ENCODE data around the gene ETFDH. TPM values are rescaled to one million over a fixed set of nuclear protein-coding genes. Genes with fewer than 3 reads are reported as not detected.

Gene ETFDH
- polyA plus RNA-seq, 1 donor (not counting 4 experiments of a cell fraction or from before 2014, with no cell fraction given) = 25.5 TPM

DNA sequence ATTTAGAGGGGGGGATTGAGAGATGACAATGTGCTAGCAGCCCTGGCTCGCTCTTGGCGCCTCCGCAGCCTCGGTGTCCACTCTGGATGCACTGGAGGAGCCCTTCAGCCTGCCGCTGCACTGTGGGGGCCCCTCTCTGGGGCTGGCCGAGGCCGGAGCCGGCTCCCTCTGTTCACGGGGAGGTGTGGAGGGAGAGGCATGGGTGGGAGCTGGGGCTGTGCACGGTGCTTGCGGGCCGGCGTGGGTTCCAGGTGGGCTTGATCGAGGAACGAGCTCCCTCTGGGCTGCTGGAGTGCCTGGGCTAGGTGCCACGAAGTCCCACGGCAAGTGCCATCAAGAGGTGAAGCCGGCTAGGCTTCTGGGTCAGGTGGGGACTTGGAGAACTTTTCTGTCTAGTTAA is 7.3 kb upstream of the ETFDH start:
- no peaks in the 10 kb centered on the region for H4K20me1 ChIP-seq (ENCODE audit: control insufficient read depth, extremely low read depth, insufficient read depth, low read length)
- no peaks in the 10 kb centered on the region for H3K4me1 ChIP-seq (ENCODE audit: control insufficient read depth, extremely low read depth, insufficient read depth, low read length)
- FAIRE-seq = no peak
- no peak overlapping the region for H3K4me2 ChIP-seq (ENCODE audit: control insufficient read depth, extremely low read depth, insufficient read depth, low read depth, low read length)
- no peak overlapping the region for H3K27ac ChIP-seq (ENCODE audit: control insufficient read depth, insufficient read depth, low read length)
- no peak for DNase-seq (ENCODE audit: low read depth, low spot score)
- TF ChIP-seq EZH2 (IDR thresholded peaks at IDR 0.05; ENCODE audit: low read length) = no peak
- TF ChIP-seq, protein P1, sequence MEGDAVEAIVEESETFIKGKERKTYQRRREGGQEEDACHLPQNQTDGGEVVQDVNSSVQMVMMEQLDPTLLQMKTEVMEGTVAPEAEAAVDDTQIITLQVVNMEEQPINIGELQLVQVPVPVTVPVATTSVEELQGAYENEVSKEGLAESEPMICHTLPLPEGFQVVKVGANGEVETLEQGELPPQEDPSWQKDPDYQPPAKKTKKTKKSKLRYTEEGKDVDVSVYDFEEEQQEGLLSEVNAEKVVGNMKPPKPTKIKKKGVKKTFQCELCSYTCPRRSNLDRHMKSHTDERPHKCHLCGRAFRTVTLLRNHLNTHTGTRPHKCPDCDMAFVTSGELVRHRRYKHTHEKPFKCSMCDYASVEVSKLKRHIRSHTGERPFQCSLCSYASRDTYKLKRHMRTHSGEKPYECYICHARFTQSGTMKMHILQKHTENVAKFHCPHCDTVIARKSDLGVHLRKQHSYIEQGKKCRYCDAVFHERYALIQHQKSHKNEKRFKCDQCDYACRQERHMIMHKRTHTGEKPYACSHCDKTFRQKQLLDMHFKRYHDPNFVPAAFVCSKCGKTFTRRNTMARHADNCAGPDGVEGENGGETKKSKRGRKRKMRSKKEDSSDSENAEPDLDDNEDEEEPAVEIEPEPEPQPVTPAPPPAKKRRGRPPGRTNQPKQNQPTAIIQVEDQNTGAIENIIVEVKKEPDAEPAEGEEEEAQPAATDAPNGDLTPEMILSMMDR (optimal IDR thresholded peaks at IDR 0.05 in 1 of 3, IDR thresholded peaks at IDR 0.05 in 1 of 3, conservative IDR thresholded peaks at IDR 0.05 in 1 of 3; ENCODE audit: extremely low read depth in 1 of 3, insufficient read depth in 2 of 3, low read length in 3 of 3) = no peak
- H3K9me1 ChIP-seq (ENCODE audit: control insufficient read depth, extremely low read depth, insufficient read depth, low read length) = no peaks in the 10 kb centered on the region
- H3K4me3 ChIP-seq (ENCODE audit: control insufficient read depth in 2 of 3, extremely low read depth in 1 of 3, insufficient read depth in 2 of 3, low read depth in 1 of 3, low read length in 3 of 3) = no peak overlapping the region
- dilution Hi-C loops (cut with MboI; ENCODE audit: extremely low pct_ligation_motif_present, low sequenced_read_pairs) = no loop called here
- H3K79me2 ChIP-seq (ENCODE audit: control insufficient read depth, insufficient read depth, low read length) = peaks cover 10% of the 10 kb centered on the region
- H3K27me3 ChIP-seq (ENCODE audit: control insufficient read depth, extremely low read depth, insufficient read depth, low read length) = no peaks in the 10 kb centered on the region
- no peak overlapping the region for H2AFZ ChIP-seq (ENCODE audit: control insufficient read depth, low read length)
- no peaks in the 10 kb centered on the region for H3K36me3 ChIP-seq (ENCODE audit: control insufficient read depth in 2 of 2, extremely low read depth in 1 of 2, insufficient read depth in 2 of 2, low read length in 2 of 2)
- H3K9ac ChIP-seq (ENCODE audit: control insufficient read depth, extremely low read depth, insufficient read depth, low read length) = no peak overlapping the region
- no peaks in the 10 kb centered on the region for H3K9me3 ChIP-seq (ENCODE audit: control insufficient read depth, low read depth, low read length)

DNA sequence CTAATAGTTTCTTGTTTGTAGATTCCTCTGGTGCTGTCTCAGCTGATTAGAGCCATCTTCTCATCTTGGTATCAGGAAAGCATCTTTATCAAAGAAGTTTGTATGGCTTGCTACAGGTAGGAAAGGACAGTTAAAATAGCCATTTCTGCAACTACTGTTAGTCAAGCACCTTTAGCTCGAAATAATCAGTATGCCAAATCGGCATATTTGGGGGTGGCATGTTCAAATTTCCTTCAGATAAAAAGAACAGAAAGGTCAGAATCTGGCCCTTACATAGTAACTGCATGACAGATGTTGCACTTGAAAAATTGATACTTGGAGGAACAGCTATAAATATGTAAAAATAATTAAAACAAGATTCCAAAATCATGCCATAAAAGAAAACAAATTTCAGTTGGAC is 5.2 kb upstream of the ETFDH start:
- no peak for FAIRE-seq
- Histone ChIP-seq H2AFZ (ENCODE audit: control insufficient read depth, low read length) (no peak overlapping the region), H4K20me1 (ENCODE audit: control insufficient read depth, extremely low read depth, insufficient read depth, low read length) (no peaks in the 10 kb centered on the region), H3K27me3 (ENCODE audit: control insufficient read depth, extremely low read depth, insufficient read depth, low read length) (no peaks in the 10 kb centered on the region), H3K9ac (ENCODE audit: control insufficient read depth, extremely low read depth, insufficient read depth, low read length) (no peak overlapping the region), H3K9me3 (ENCODE audit: control insufficient read depth, low read depth, low read length) (no peaks in the 10 kb centered on the region), H3K4me1 (ENCODE audit: control insufficient read depth, extremely low read depth, insufficient read depth, low read length) (peaks cover 6% of the 10 kb centered on the region), H3K9me1 (ENCODE audit: control insufficient read depth, extremely low read depth, insufficient read depth, low read length) (no peaks in the 10 kb centered on the region), H3K4me2 (ENCODE audit: control insufficient read depth, extremely low read depth, insufficient read depth, low read depth, low read length) (no peak overlapping the region), H3K27ac (ENCODE audit: control insufficient read depth, insufficient read depth, low read length) (no peak overlapping the region), H3K36me3 (ENCODE audit: control insufficient read depth in 2 of 2, extremely low read depth in 1 of 2, insufficient read depth in 2 of 2, low read length in 2 of 2) (no peaks in the 10 kb centered on the region), H3K79me2 (ENCODE audit: control insufficient read depth, insufficient read depth, low read length) (peaks cover 22% of the 10 kb centered on the region), H3K4me3 (ENCODE audit: control insufficient read depth in 2 of 3, extremely low read depth in 1 of 3, insufficient read depth in 2 of 3, low read depth in 1 of 3, low read length in 3 of 3) (no peak overlapping the region)
- no peak for DNase-seq (ENCODE audit: low read depth, low spot score)
- TF ChIP-seq EZH2 (IDR thresholded peaks at IDR 0.05; ENCODE audit: low read length) = no peak
- TF ChIP-seq, protein P1 (optimal IDR thresholded peaks at IDR 0.05 in 1 of 3, IDR thresholded peaks at IDR 0.05 in 1 of 3, conservative IDR thresholded peaks at IDR 0.05 in 1 of 3; ENCODE audit: extremely low read depth in 1 of 3, insufficient read depth in 2 of 3, low read length in 3 of 3) = no peak
- dilution Hi-C loops (cut with MboI; ENCODE audit: extremely low pct_ligation_motif_present, low sequenced_read_pairs) = no loop called here

All from keratinocyte (primary cell).